ENCODE results near the gene CIITA. TPM values are rescaled to one million over a fixed set of nuclear protein-coding genes. Genes with fewer than 3 reads are reported as not detected.

CIITA gene
- total RNA-seq, 1 donor from 2014 or later: 0.04 TPM

GRCh38 chr16:10935226-10935915, 58.4 kb downstream of the CIITA start:
- Histone ChIP-seq H3K27me3 (ENCODE audit: control insufficient read depth, insufficient read depth, low read length) (no peaks in the 10 kb centered on the region), H3K36me3 (ENCODE audit: control insufficient read depth, insufficient read depth, low read length) (no peaks in the 10 kb centered on the region), H3K4me3 (ENCODE audit: low read depth, low read length) (no peak overlapping the region)
- DNase-seq (ENCODE audit: low read depth): no peak
- no peak for TF ChIP-seq CTCF (IDR thresholded peaks at IDR 0.05; ENCODE audit: insufficient read depth, low read length, poor library complexity, severe bottlenecking)

GRCh38 chr16:10936272-10936984, 59.4 kb downstream of the CIITA start:
- no peak for DNase-seq (ENCODE audit: low read depth)
- TF ChIP-seq CTCF (IDR thresholded peaks at IDR 0.05; ENCODE audit: insufficient read depth, low read length, poor library complexity, severe bottlenecking): no peak
- Histone ChIP-seq H3K4me3 (ENCODE audit: low read depth, low read length) (no peak overlapping the region), H3K27me3 (ENCODE audit: control insufficient read depth, insufficient read depth, low read length) (no peaks in the 10 kb centered on the region), H3K36me3 (ENCODE audit: control insufficient read depth, insufficient read depth, low read length) (no peaks in the 10 kb centered on the region)

- TF ChIP-seq CTCF (IDR thresholded peaks at IDR 0.05; ENCODE audit: insufficient read depth, low read length, poor library complexity, severe bottlenecking): no peak
- DNase-seq (ENCODE audit: low read depth): no peak
- H3K4me3 ChIP-seq (ENCODE audit: low read depth, low read length): no peak overlapping the region
Measured at GRCh38 chr16:10937068-10937859, 60.3 kb downstream of the CIITA start.

GRCh38 chr16:10938321-10938720, 61.3 kb downstream of the CIITA start:
- Histone ChIP-seq H3K36me3 (ENCODE audit: control insufficient read depth, insufficient read depth, low read length) (no peaks in the 10 kb centered on the region), H3K4me3 (ENCODE audit: low read depth, low read length) (no peak overlapping the region), H3K27me3 (ENCODE audit: control insufficient read depth, insufficient read depth, low read length) (no peaks in the 10 kb centered on the region)
- no peak for DNase-seq (ENCODE audit: low read depth)
- TF ChIP-seq CTCF (IDR thresholded peaks at IDR 0.05; ENCODE audit: insufficient read depth, low read length, poor library complexity, severe bottlenecking): no peak

More at GRCh38 chr16:10937068-10937859, 60.3 kb downstream of the CIITA start:
- Histone ChIP-seq H3K36me3 (ENCODE audit: control insufficient read depth, insufficient read depth, low read length) (no peaks in the 10 kb centered on the region), H3K27me3 (ENCODE audit: control insufficient read depth, insufficient read depth, low read length) (no peaks in the 10 kb centered on the region)

- H3K27me3 ChIP-seq (ENCODE audit: control insufficient read depth, insufficient read depth, low read length): no peaks in the 10 kb centered on the region
- DNase-seq (ENCODE audit: low read depth): no peak
- TF ChIP-seq CTCF (IDR thresholded peaks at IDR 0.05; ENCODE audit: insufficient read depth, low read length, poor library complexity, severe bottlenecking): no peak
- H3K4me3 ChIP-seq (ENCODE audit: low read depth, low read length): no peak overlapping the region
- H3K36me3 ChIP-seq (ENCODE audit: control insufficient read depth, insufficient read depth, low read length): no peaks in the 10 kb centered on the region
Measured at GRCh38 chr16:10938796-10939648, 62.0 kb downstream of the CIITA start.

Measured in kidney epithelial cell (primary cell).